Measurements from ENCODE around the gene CNGA1.
A peak's percentile ranks its signal among the peaks of the same experiment; 100 is the strongest.
"Not testable (repeated sequence)": the region's sequence is repeated elsewhere in the genome, so short reads cannot be mapped to it uniquely, and the experiment has no call there.

CNGA1 gene

GRCh38 chr4:48027653-48028052, 11.2 kb upstream of the CNGA1 start:
- Histone ChIP-seq H3K27me3 (ENCODE audit: control insufficient read depth, insufficient read depth, low read length) (no peaks in the 10 kb centered on the region), H3K4me3 (ENCODE audit: low read depth, low read length) (no peak overlapping the region), H3K4me1 (ENCODE audit: control insufficient read depth, insufficient read depth, low read length) (peaks cover 28% of the 10 kb centered on the region), H3K36me3 (ENCODE audit: control insufficient read depth, insufficient read depth, low read length) (no peaks in the 10 kb centered on the region), H3K9ac (ENCODE audit: low read depth, low read length) (no peak overlapping the region), H3K9me3 (ENCODE audit: control insufficient read depth, insufficient read depth, low read length) (no peaks in the 10 kb centered on the region)

DNA sequence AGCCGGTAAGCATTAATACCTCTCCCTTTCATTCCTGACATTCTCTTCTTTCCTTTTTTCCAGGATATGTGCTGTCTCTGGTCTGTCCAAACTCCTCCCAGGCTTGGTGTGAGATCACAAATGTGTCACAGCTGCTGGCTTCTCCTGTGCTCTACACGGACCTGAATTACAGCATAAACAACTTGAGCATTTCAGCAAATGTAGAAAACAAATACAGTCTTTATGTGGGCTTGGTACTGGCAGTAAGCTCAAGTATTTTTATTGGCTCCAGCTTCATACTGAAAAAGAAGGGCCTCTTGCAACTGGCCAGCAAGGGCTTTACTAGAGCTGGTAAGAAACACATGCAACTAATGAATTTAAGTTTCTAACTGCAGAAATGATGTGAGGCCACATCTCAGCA, 8.5 kb upstream of the CNGA1 start:
- H3K4me3 ChIP-seq (ENCODE audit: low read depth, low read length): no peak overlapping the region
- H3K9ac ChIP-seq (ENCODE audit: low read depth, low read length): no peak overlapping the region
- H3K4me1 ChIP-seq (ENCODE audit: control insufficient read depth, insufficient read depth, low read length): peaks cover 20% of the 10 kb centered on the region
- H3K27me3 ChIP-seq (ENCODE audit: control insufficient read depth, insufficient read depth, low read length): no peaks in the 10 kb centered on the region
- H3K36me3 ChIP-seq (ENCODE audit: control insufficient read depth, insufficient read depth, low read length): no peaks in the 10 kb centered on the region
- no peaks in the 10 kb centered on the region for H3K9me3 ChIP-seq (ENCODE audit: control insufficient read depth, insufficient read depth, low read length)

- Histone ChIP-seq H3K9ac (ENCODE audit: low read depth, low read length) (no peak overlapping the region), H3K27me3 (ENCODE audit: control insufficient read depth, insufficient read depth, low read length) (no peaks in the 10 kb centered on the region), H3K4me1 (ENCODE audit: control insufficient read depth, insufficient read depth, low read length) (peaks cover 15% of the 10 kb centered on the region), H3K36me3 (ENCODE audit: control insufficient read depth, insufficient read depth, low read length) (no peaks in the 10 kb centered on the region), H3K9me3 (ENCODE audit: control insufficient read depth, insufficient read depth, low read length) (no peaks in the 10 kb centered on the region), H3K4me3 (ENCODE audit: low read depth, low read length) (no peak overlapping the region)
Observed at GRCh38 chr4:48024522-48024921, 8.0 kb upstream of the CNGA1 start.

- Histone ChIP-seq H3K4me1 (ENCODE audit: control insufficient read depth, insufficient read depth, low read length) (peaks cover 9% of the 10 kb centered on the region), H3K36me3 (ENCODE audit: control insufficient read depth, insufficient read depth, low read length) (no peaks in the 10 kb centered on the region), H3K9me3 (ENCODE audit: control insufficient read depth, insufficient read depth, low read length) (no peaks in the 10 kb centered on the region), H3K27me3 (ENCODE audit: control insufficient read depth, insufficient read depth, low read length) (no peaks in the 10 kb centered on the region), H3K4me3 (ENCODE audit: low read depth, low read length) (no peak overlapping the region), H3K9ac (ENCODE audit: low read depth, low read length) (no peak overlapping the region)
Observed at GRCh38 chr4:48022192-48022799, 5.8 kb upstream of the CNGA1 start.

DNA sequence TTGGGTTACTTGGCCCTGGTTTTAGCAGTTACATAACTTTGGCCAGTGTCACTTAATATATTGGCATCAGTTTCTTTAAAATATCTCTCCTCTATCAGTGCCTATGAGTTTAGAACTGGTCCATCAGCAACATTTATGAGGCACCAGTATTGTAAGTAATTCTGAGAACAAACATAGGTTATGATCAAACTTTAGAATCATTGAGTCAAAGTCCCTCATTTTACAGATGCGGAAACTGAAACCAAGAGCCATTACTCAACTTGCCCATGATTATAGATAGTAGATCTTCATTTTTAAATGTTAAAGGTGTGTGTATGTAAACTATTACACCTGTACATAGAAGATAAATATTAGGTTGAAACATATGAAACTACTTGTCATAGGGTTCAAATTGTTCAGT, 4.6 kb upstream of the CNGA1 start:
- Histone ChIP-seq H3K4me1 (ENCODE audit: control insufficient read depth, insufficient read depth, low read length) (peaks cover 8% of the 10 kb centered on the region), H3K27me3 (ENCODE audit: control insufficient read depth, insufficient read depth, low read length) (no peaks in the 10 kb centered on the region), H3K9ac (ENCODE audit: low read depth, low read length) (no peak overlapping the region), H3K4me3 (ENCODE audit: low read depth, low read length) (no peak overlapping the region), H3K36me3 (ENCODE audit: control insufficient read depth, insufficient read depth, low read length) (no peaks in the 10 kb centered on the region), H3K9me3 (ENCODE audit: control insufficient read depth, insufficient read depth, low read length) (no peaks in the 10 kb centered on the region)

- Histone ChIP-seq H3K4me3 (ENCODE audit: low read depth, low read length) (peak overlapping the region; percentile 95), H3K9me3 (ENCODE audit: control insufficient read depth, insufficient read depth, low read length) (no peaks in the 10 kb centered on the region), H3K36me3 (ENCODE audit: control insufficient read depth, insufficient read depth, low read length) (no peaks in the 10 kb centered on the region), H3K4me1 (ENCODE audit: control insufficient read depth, insufficient read depth, low read length) (peaks cover 16% of the 10 kb centered on the region), H3K9ac (ENCODE audit: low read depth, low read length) (no peak overlapping the region), H3K27me3 (ENCODE audit: control insufficient read depth, insufficient read depth, low read length) (no peaks in the 10 kb centered on the region)
Observed at GRCh38 chr4:48018112-48018511, 1.6 kb upstream of the CNGA1 start.

DNA sequence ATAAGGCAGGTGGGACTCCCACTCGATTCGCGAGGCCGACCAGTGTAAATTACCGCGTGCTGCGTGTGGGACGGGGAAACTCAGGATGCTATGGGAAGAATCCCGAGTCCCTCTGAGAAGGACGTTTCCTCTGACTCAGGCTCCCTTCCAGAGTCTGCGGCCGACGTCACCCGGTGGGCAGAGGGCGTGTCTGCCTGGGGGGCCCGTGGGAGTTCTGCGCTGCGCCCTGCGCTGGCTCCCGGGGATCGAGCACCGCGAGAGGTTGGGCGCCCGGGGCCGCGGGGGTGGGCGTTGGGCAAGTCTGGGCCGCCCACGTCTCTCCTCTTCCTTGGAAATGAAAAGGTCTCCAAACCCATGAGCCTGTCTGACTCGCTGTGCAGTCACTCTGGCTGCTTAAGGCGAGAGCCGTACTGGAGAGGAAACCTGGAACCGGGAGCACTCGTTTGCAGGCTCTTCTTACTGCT, 659 bp upstream of the CNGA1 start:
- no peaks in the 10 kb centered on the region for H3K36me3 ChIP-seq (ENCODE audit: control insufficient read depth, insufficient read depth, low read length)
- H3K9ac ChIP-seq (ENCODE audit: low read depth, low read length): peak overlapping the region; percentile 37
- H3K4me3 ChIP-seq (ENCODE audit: low read depth, low read length): peak overlapping the region; percentile 95
- H3K4me1 ChIP-seq (ENCODE audit: control insufficient read depth, insufficient read depth, low read length): peaks cover 23% of the 10 kb centered on the region
- no peaks in the 10 kb centered on the region for H3K27me3 ChIP-seq (ENCODE audit: control insufficient read depth, insufficient read depth, low read length)
- no peaks in the 10 kb centered on the region for H3K9me3 ChIP-seq (ENCODE audit: control insufficient read depth, insufficient read depth, low read length)

DNA sequence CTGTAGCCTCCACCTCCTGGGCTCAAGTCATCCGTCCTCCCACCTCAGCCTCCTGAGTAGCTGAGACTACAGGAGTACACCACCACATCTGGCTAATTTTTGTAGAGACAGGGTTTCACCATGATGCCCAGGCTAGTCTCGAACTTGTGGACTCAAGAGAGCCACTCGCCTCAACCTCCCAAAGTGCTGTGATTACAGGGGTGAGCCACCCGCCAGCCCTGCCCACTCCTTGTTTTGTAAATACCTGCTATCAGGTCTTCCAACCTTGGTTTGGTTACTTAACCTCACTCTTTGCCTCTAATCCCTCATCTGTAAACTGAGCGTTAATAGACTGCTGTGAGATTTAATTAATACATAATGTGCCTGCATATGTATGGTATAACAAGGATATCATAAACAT, 803 bp downstream of the CNGA1 start:
- Histone ChIP-seq H3K9ac (ENCODE audit: low read depth, low read length) (no peak overlapping the region), H3K9me3 (ENCODE audit: control insufficient read depth, insufficient read depth, low read length) (no peaks in the 10 kb centered on the region), H3K36me3 (ENCODE audit: control insufficient read depth, insufficient read depth, low read length) (peaks cover under 1% of the 10 kb centered on the region)

GRCh38 chr4:48015216-48015615, 1.3 kb downstream of the CNGA1 start:
- Histone ChIP-seq H3K27me3 (ENCODE audit: control insufficient read depth, insufficient read depth, low read length) (no peaks in the 10 kb centered on the region), H3K4me3 (ENCODE audit: low read depth, low read length) (peak overlapping the region; percentile 95), H3K4me1 (ENCODE audit: control insufficient read depth, insufficient read depth, low read length) (peaks cover 31% of the 10 kb centered on the region), H3K9me3 (ENCODE audit: control insufficient read depth, insufficient read depth, low read length) (no peaks in the 10 kb centered on the region), H3K9ac (ENCODE audit: low read depth, low read length) (no peak overlapping the region), H3K36me3 (ENCODE audit: control insufficient read depth, insufficient read depth, low read length) (peaks cover 5% of the 10 kb centered on the region)

More for the DNA sequence above, 803 bp downstream of the CNGA1 start:
- Histone ChIP-seq H3K4me1 (ENCODE audit: control insufficient read depth, insufficient read depth, low read length) (peaks cover 28% of the 10 kb centered on the region), H3K4me3 (ENCODE audit: low read depth, low read length) (peak overlapping the region; percentile 95), H3K27me3 (ENCODE audit: control insufficient read depth, insufficient read depth, low read length) (no peaks in the 10 kb centered on the region)

GRCh38 chr4:48012824-48013223, 3.7 kb downstream of the CNGA1 start:
- Histone ChIP-seq H3K4me3 (ENCODE audit: low read depth, low read length) (no peak overlapping the region), H3K36me3 (ENCODE audit: control insufficient read depth, insufficient read depth, low read length) (peaks cover 6% of the 10 kb centered on the region), H3K27me3 (ENCODE audit: control insufficient read depth, insufficient read depth, low read length) (no peaks in the 10 kb centered on the region), H3K9me3 (ENCODE audit: control insufficient read depth, insufficient read depth, low read length) (peaks cover 16% of the 10 kb centered on the region), H3K9ac (ENCODE audit: low read depth, low read length) (no peak overlapping the region), H3K4me1 (ENCODE audit: control insufficient read depth, insufficient read depth, low read length) (peaks cover 23% of the 10 kb centered on the region)

- H3K27me3 ChIP-seq (ENCODE audit: control insufficient read depth, insufficient read depth, low read length): no peaks in the 10 kb centered on the region
- no peak overlapping the region for H3K9ac ChIP-seq (ENCODE audit: low read depth, low read length)
- peaks cover 24% of the 10 kb centered on the region for H3K9me3 ChIP-seq (ENCODE audit: control insufficient read depth, insufficient read depth, low read length)
- peaks cover 23% of the 10 kb centered on the region for H3K4me1 ChIP-seq (ENCODE audit: control insufficient read depth, insufficient read depth, low read length)
- peaks cover 6% of the 10 kb centered on the region for H3K36me3 ChIP-seq (ENCODE audit: control insufficient read depth, insufficient read depth, low read length)
- H3K4me3 ChIP-seq (ENCODE audit: low read depth, low read length): no peak overlapping the region
Observed at GRCh38 chr4:48011722-48012121, 4.8 kb downstream of the CNGA1 start.

DNA sequence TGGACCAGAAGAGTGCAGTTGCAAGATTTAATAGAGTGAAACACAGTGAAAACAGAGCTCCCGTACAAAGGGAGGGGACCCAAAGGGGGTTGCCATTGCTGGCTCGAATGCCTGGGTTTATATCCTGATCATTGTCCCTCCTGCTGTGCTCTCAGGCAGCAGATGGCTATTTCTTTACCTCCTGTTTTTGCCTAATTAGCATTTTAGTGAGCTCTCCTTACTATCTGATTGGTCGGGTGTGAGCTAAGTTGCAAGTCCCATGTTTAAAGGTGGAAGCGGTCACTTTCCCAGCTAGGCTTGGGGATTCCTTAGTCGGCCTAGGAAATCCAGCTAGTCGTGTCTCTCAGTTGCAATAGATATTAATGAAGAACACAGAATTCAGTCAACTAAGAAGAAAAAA, 5.6 kb downstream of the CNGA1 start:
- peaks cover 23% of the 10 kb centered on the region for H3K4me1 ChIP-seq (ENCODE audit: control insufficient read depth, insufficient read depth, low read length)
- not testable (repeated sequence) for H3K27me3 ChIP-seq (ENCODE audit: control insufficient read depth, insufficient read depth, low read length); H3K9ac ChIP-seq (ENCODE audit: low read depth, low read length); H3K36me3 ChIP-seq (ENCODE audit: control insufficient read depth, insufficient read depth, low read length); H3K4me3 ChIP-seq (ENCODE audit: low read depth, low read length)
- peaks cover 24% of the 10 kb centered on the region for H3K9me3 ChIP-seq (ENCODE audit: control insufficient read depth, insufficient read depth, low read length)
